Coronary artery (tissue), 2 donors: ENCODE measurements around the gene XXYLT1.

Experiments used
- DNase-seq: peaks from one replicate; pipeline ENCODE4 v3.0.0-alpha.2; 2017; ENCODE audit warnings: low spot score
- H3K27ac ChIP-seq, 2 donors: fragments of 200-600 bp; sonication (generic); one replicate each; pipeline ENCODE4 v1.5.1; 2016 to 2019
- H3K4me3 ChIP-seq: fragments of 200-600 bp; sonication (generic); 2 replicates; pipeline ENCODE4 v1.5.1; 2016; ENCODE audit warnings: mild to moderate bottlenecking, moderate library complexity
- CTCF ChIP-seq: fragments of 200-600 bp; sonication (generic); IDR thresholded peaks from one replicate; pipeline ENCODE4 v1.5.1; 2019; ENCODE audit warnings: antibody characterized with exemption

Gene XXYLT1

GRCh38 chr3:195274259-195274966 lies 3.5 kb upstream of the XXYLT1 start:
- no peak for TF ChIP-seq CTCF
- H3K27ac ChIP-seq = no peak overlapping the region
- DNase-seq = no peak
- no peak overlapping the region for H3K4me3 ChIP-seq

GRCh38 chr3:195271410-195272243 lies 668 bp upstream of the XXYLT1 start:
- H3K27ac ChIP-seq = peak overlapping the region; percentile 72 to 85
- DNase-seq = peak; percentile 90
- peak overlapping the region; percentile 89 for H3K4me3 ChIP-seq
- TF ChIP-seq CTCF = peak; percentile 79

- DNase-seq = peak; percentile 73
- peak overlapping the region; percentile 89 for H3K4me3 ChIP-seq
- no peak for TF ChIP-seq CTCF
- H3K27ac ChIP-seq = peak overlapping the region; percentile 72 to 85
Observed at GRCh38 chr3:195270079-195270816, 711 bp downstream of the XXYLT1 start.

GRCh38 chr3:195269375-195270078 lies 1.4 kb downstream of the XXYLT1 start:
- peak overlapping the region in 1 of 2 donors; percentile 72 for H3K27ac ChIP-seq
- DNase-seq = no peak
- H3K4me3 ChIP-seq = peak overlapping the region; percentile 89
- TF ChIP-seq CTCF = no peak

- TF ChIP-seq CTCF = no peak
- H3K4me3 ChIP-seq = no peak overlapping the region
- H3K27ac ChIP-seq = no peak overlapping the region
- DNase-seq = no peak
Observed at GRCh38 chr3:195268576-195269309, 2.2 kb downstream of the XXYLT1 start.

GRCh38 chr3:195267096-195267495 lies 3.9 kb downstream of the XXYLT1 start:
- Histone ChIP-seq H3K27ac (no peak overlapping the region), H3K4me3 (no peak overlapping the region)
- DNase-seq = no peak
- no peak for TF ChIP-seq CTCF
